NT2/D1 (cell line): ENCODE results near the gene TM4SF1.

Experiments used
- SUZ12 ChIP-seq: IDR thresholded peaks from 2 replicates; pipeline ENCODE4 v1.6.1; 2011; ENCODE audit not compliant: insufficient read length, insufficient read depth; ENCODE audit errors: extremely low read depth
- YY1 ChIP-seq: IDR thresholded peaks from 2 replicates; pipeline ENCODE4 v1.6.1; 2011; ENCODE audit not compliant: insufficient read length, insufficient read depth
- ZNF274 ChIP-seq: IDR thresholded peaks from 2 replicates; pipeline ENCODE4 v1.6.1; 2011; ENCODE audit warnings: mild to moderate bottlenecking, low read depth, low read length

DNA sequence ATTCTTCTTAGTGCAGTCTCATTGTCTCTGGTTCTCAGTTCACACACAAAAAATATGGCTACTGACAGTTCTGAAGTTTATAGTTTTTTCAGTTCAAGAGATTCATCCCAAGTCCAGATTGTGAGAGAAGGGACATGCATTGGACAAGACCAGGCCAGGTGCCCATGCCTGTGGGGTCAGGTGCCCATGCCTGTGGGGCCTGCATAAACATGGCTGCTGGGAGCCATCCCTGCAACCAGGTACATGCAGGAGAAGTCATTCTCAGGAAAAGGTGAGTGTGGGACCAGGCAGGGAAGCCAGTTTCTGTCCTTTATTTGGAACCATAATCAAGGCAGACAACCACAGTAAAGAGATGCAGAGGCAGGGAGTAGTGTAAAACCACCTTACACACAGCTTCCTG is 6.3 kb upstream of the TM4SF1 start:
- TF ChIP-seq YY1 (no peak), ZNF274 (no peak), SUZ12 (no peak)
